Heart right ventricle (tissue), 16 donors: Measurements from ENCODE around the gene GLCE. TPM values are rescaled to one million over a fixed set of nuclear protein-coding genes. Genes with fewer than 3 reads are reported as not detected.

ENCODE experiments used
- ATAC-seq, 8 donors: fragments of 200-7000 bp; cut with Tn5 transposase; one replicate each; pipeline ENCODE4 v1.9.1; 2020; ENCODE audit warnings: mild to moderate bottlenecking in 8 of 8, moderate library complexity in 8 of 8, moderate number of reproducible peaks in 1 of 8
- DNase-seq, 2 donors: peaks; one replicate each; pipeline ENCODE4 v3.0.0-alpha.2; 2020
- H3K27ac ChIP-seq, 10 donors: fragments of 200-600 bp; sonication (generic) in 2 of 10; one replicate each; pipeline versions ENCODE4 v1.5.0 to v1.8.0; 2020 to 2022; ENCODE audit warnings: mild to moderate bottlenecking in 3 of 10
- H3K27me3 ChIP-seq, 7 donors: fragments of 200-600 bp; one replicate each; pipeline ENCODE4 v1.8.0; 2021 to 2022; ENCODE audit warnings: mild to moderate bottlenecking in 2 of 7
- H3K36me3 ChIP-seq, 9 donors: fragments of 200-600 bp; sonication (generic) in 1 of 9; one replicate each; pipeline versions ENCODE4 v1.5.0 to v1.8.0; 2020 to 2022; ENCODE audit warnings: mild to moderate bottlenecking in 2 of 9
- H3K4me1 ChIP-seq, 9 donors: fragments of 200-600 bp; sonication (generic) in 1 of 9; one replicate each; pipeline versions ENCODE4 v1.5.0 to v1.8.0; 2020 to 2022; ENCODE audit warnings: mild to moderate bottlenecking in 4 of 9
- H3K4me3 ChIP-seq, 10 donors: fragments of 200-600 bp; sonication (generic) in 2 of 10; one replicate each; pipeline versions ENCODE4 v1.5.0 to v1.8.0; 2020 to 2022; ENCODE audit warnings: mild to moderate bottlenecking in 7 of 10, moderate library complexity in 2 of 10
- H3K9me3 ChIP-seq, 11 donors: fragments of 200-600 bp in 10 of 11; sonication (generic) in 2 of 11; one replicate each; pipeline versions ENCODE4 v1.5.0 to v1.8.0; 2013 to 2022; ENCODE audit warnings: mild to moderate bottlenecking in 2 of 11, control low read depth in 1 of 11, moderate library complexity in 1 of 11
- WGBS, 2 donors: extraction: QIAGEN DNeasy Blood & Tissue Kit; methylation state at CpG; one replicate each; pipeline ENCODE4 v1.1.7; 2013; ENCODE audit warnings: inconsistent platforms in 1 of 2; 5-methylcytosine and 5-hydroxymethylcytosine counted together
- intact Hi-C, 10 donors: fragments of 100-400 bp; cut with DNase I; formaldehyde crosslinking; loops; one replicate each; pipeline versions ENCODE4 v1.11.1 to v1.14.2; 2022
- polyA plus RNA-seq, 2 donors: library from polyadenylated mRNA; stranded (reverse); fragments of 200-250 nt; gene quantifications; one replicate each; pipeline ENCODE4 v1.2.3, GENCODE V29; 2013
- total RNA-seq, 10 donors: library from RNA; stranded (reverse); fragmentation: NEBNext Ultra II Directional in 3 of 10; extraction: Animal tissue kit (Norgen Biotek cat#: 25700) in 3 of 10; gene quantifications; one replicate each; pipeline versions ENCODE4 v1.2.1 to v1.2.4, GENCODE V29; 2021 to 2023
- TF ChIP-seq, protein P1 (sequence below), 9 donors: fragments of 200-600 bp; sonication (generic) in 2 of 9; IDR thresholded peaks; one replicate each; pipeline versions ENCODE4 v1.5.0 to v1.8.0; 2021 to 2022; ENCODE audit warnings: antibody characterized with exemption in 9 of 9, mild to moderate bottlenecking in 5 of 9, moderate library complexity in 1 of 9
- donor health status: Arrhythmogenic right ventricular cardiomyopathy.
- donor health status: ischemic (EF 13 %, LVEDD 7.1; RV severe dilation, severe dysfunction).
- donor health status: healthy with polysubstance abuse.
- donor health status: DM: no; HTN: yes; CAD: no.
- donor health status: DM: no; HTN: no; CAD: no.
- donor health status: ischemic (EF 25% LVEDD 6.9; RV normal size, moderate dysfunction).
- donor health status: ischemic (EF 25% LVEDD 5.7; RV mildly dilated, moderate dysfunction).
- donor health status: healthy.
- donor health status: DM: yes; HTN: yes; CAD: no.
- donor health status: Ischemic cardiomyopathy.
- donor health status: ischemic (EF 35%, LVEDD 5.7; RV mildly dilated, moderate dysfunction).
- donor health status: nonischemic (EF 11% LVEDD 7.7; RV severe dilation, severe dysfunction).
- donor health status: DM: yes; HTN: yes; CAD: no.
- donor health status: PGD.
- donor health status: ischemic (EF 29% LVEDD 5.4; RV normal size, mild dysfunction).
- donor health status: nonischemic (EF 23%, LVEDD 6.1; RV moderate dilation, normal function).

GLCE gene
- total and polyA plus RNA-seq, 12 donors, result 5.4 to 13.3 (median 7.5) TPM

DNA sequence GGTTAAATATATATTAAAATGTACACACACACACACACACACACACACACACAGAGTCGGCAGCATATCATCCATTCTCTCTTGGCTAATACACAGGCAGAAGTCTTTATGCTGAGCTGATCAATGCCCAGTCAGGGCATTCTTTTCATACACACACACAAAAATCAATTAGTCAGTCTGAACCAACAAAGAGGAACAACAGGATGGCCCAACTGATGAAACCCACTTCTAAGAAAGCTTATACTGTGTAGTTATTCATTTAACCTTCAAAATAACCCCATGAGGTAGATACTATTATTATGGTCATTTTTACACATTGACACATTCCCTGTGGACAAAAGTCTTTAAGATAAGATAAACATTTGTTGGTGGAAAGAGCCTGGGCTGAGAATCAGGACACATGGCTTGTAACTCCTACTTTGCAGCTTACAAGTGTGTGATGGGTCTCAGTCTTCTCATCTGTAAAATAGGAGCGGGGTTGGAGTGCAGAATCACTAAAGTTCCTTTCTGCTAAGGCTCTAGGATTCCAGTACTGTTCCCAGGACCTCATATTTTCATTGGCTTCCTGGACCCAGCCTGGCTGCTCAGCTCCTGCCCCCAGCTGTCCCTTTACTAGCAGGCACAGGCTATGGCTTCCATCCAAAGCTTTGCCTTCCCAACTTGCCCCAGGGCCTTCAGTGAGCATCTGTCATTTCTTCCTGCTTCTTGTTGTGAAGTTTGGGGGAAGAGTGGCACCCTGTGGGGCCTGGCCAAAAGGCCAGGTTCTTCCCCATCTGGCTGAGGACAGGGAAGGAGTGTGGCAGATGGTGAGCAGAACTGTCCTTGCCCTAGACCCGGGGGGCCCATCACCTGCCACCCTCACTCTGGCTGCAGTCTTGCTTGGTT, 27.2 kb upstream of the GLCE start:
- Histone ChIP-seq H3K27ac (no peak overlapping the region), H3K4me1 (peaks cover 0 to 38% (median 5%) of the 10 kb centered on the region in 9 donors), H3K36me3 (no peaks in the 10 kb centered on the region), H3K27me3 (peaks cover 0 to 7% (median 5%) of the 10 kb centered on the region in 7 donors), H3K4me3 (no peak overlapping the region), H3K9me3 (no peaks in the 10 kb centered on the region)
- ATAC-seq (peak in 3 of 8 donors; percentile 18 to 30 (median 24)), DNase-seq (no peak)
- intact Hi-C loops, result no loop called here
- WGBS, 2 donors, result 76 to 79% methylated on average over 3 of the region's 3 CpGs
- TF ChIP-seq, protein P1, sequence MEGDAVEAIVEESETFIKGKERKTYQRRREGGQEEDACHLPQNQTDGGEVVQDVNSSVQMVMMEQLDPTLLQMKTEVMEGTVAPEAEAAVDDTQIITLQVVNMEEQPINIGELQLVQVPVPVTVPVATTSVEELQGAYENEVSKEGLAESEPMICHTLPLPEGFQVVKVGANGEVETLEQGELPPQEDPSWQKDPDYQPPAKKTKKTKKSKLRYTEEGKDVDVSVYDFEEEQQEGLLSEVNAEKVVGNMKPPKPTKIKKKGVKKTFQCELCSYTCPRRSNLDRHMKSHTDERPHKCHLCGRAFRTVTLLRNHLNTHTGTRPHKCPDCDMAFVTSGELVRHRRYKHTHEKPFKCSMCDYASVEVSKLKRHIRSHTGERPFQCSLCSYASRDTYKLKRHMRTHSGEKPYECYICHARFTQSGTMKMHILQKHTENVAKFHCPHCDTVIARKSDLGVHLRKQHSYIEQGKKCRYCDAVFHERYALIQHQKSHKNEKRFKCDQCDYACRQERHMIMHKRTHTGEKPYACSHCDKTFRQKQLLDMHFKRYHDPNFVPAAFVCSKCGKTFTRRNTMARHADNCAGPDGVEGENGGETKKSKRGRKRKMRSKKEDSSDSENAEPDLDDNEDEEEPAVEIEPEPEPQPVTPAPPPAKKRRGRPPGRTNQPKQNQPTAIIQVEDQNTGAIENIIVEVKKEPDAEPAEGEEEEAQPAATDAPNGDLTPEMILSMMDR (IDR thresholded peaks at IDR 0.05), result no peak

DNA sequence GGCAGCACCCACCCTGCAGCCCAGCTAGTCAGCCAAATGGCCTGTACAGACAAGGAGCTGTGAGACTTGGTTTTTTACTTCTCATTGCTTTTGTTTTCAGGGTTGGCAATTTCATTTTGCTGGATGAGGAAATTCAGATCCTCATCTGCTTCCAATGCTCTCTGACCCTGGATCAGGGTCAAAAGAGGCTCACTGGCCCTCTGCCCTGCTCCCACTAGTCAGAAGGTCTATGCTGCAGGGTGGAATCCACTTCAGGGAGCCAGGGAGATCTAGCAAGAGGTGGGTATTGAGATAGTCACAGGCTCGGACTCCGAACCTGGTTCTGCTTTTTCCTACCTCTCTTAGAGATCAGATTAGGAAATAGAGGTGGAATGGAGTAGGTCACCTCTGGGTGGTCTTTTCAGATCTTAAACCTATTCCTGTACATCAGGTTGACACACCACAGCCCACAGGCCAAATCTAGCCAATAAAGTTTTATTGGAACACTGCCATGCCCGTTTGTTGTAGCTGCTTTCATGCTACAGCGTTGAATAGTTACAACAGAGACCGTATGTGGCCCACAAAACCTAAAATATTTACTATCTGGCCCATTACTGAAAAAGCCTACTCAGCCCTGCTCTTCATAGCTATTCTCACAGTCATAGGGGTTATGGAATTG, 26.4 kb upstream of the GLCE start:
- Histone ChIP-seq H3K36me3 (no peaks in the 10 kb centered on the region), H3K27me3 (peaks cover 0 to 14% (median 6%) of the 10 kb centered on the region in 7 donors), H3K9me3 (no peaks in the 10 kb centered on the region), H3K27ac (no peak overlapping the region), H3K4me3 (no peak overlapping the region), H3K4me1 (peaks cover 0 to 30% (median 0%) of the 10 kb centered on the region in 9 donors)
- no peak for ATAC-seq
- intact Hi-C loops, result no loop called here
- DNase-seq, result no peak
- TF ChIP-seq, protein P1 (IDR thresholded peaks at IDR 0.05), result no peak
- 93 to 94% methylated on average over 5 of the region's 5 CpGs for WGBS, 2 donors

DNA sequence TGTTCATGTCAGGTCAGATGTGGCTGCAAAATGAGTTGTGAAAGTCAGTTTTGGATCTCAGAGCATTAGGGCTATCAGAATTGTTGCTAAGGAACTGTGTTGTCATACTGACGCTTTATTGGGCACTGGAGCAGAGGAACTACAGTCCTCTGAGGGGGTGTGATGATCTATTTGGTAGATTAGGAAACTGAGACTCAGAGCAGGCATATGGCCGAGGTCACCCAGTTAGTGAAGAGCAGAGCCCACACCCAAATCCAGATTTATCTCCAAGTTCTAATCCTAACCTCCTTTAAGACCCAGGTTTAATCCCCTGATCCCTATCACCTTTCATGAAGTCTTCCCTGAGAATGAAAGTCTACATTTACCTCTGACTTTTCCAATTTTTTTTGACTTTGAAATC, 25.6 kb upstream of the GLCE start:
- no peak overlapping the region for H3K4me3 ChIP-seq
- TF ChIP-seq, protein P1 (IDR thresholded peaks at IDR 0.05), result no peak
- no peak for DNase-seq
- peaks cover 0 to 19% (median 7%) of the 10 kb centered on the region in 7 donors for H3K27me3 ChIP-seq
- intact Hi-C loops, result no loop called here
- H3K9me3 ChIP-seq, result no peaks in the 10 kb centered on the region
- 76 to 86% methylated on average over 2 of the region's 2 CpGs for WGBS, 2 donors
- H3K4me1 ChIP-seq, result peaks cover 0 to 22% (median 0%) of the 10 kb centered on the region in 9 donors
- ATAC-seq, result no peak
- H3K36me3 ChIP-seq, result no peaks in the 10 kb centered on the region
- H3K27ac ChIP-seq, result no peak overlapping the region

DNA sequence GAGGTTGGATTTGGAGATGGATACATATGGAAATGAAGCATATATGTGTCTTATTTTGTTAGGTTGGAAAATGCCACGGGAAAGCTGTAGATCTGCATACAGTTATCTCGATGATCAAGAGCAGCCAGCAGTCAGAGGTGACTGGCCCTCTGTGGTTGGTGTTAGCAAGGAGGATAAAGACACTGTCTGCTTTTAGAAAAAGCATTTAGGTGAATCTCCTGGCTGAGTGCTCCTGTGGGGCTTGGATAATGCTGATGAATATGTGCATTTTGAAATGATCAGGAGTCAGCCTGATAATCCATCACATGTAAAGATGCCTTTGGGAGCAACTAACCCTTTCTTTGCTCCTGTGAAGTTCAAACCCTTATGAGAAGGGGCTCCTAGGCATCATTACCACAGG, 24.9 kb upstream of the GLCE start:
- no peaks in the 10 kb centered on the region for H3K9me3 ChIP-seq
- TF ChIP-seq, protein P1 (IDR thresholded peaks at IDR 0.05), result no peak
- peaks cover 0 to 25% (median 7%) of the 10 kb centered on the region in 7 donors for H3K27me3 ChIP-seq
- peaks cover 0 to 15% (median 0%) of the 10 kb centered on the region in 9 donors for H3K4me1 ChIP-seq
- no peak overlapping the region for H3K4me3 ChIP-seq
- no peaks in the 10 kb centered on the region for H3K36me3 ChIP-seq
- DNase-seq, result no peak
- intact Hi-C loops, result no loop called here
- 87 to 90% methylated on average over 2 of the region's 2 CpGs for WGBS, 2 donors
- no peak for ATAC-seq
- H3K27ac ChIP-seq, result no peak overlapping the region
